Measurements from ENCODE around the gene C20orf204.
"Not testable (repeated sequence)": the region's sequence is repeated elsewhere in the genome, so short reads cannot be mapped to it uniquely, and the experiment has no call there.

C20orf204 gene

DNA sequence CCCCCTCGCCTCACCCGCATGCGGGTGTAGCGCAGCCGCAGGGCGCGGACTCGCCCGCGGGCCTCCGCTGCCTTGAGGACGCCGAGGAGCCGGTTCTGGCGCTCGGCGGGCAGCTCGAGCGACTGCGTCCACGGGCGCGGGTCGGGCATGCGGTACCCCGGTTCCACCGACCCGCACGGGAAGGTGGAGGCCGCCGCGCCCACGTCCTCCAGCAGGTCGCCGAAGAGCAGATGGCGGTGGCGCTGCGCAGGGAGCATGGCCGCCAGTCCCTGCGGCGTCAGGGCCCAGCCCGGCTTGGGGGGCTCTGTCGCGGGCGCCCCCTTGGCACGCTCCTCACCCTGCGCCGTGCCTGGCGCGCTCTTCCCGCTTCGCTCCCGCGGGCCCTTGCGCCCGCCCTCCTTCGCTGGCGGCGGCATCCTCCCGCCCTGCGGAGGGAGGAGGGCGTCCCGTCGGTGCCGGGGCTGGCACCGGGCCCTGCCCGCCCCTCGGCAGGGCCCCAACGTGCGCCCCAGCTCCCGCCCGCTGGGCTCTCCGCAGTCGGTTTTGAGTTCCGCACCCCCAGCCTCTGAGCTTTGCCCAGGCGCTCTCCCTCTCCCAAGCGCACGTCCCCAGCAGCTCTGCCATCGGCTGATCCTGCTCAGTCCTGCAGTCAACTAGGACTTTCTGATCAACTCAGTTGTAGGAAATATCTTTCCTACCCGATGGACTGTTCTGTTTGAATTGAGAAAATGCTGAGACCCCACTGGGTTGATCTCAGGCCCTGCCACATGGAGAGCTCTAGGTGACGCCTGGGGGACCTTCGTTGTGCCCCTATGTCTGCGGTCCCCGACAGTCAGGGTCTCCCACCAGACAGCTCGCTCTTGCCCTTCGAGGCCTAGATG is 48.1 kb downstream of the C20orf204 start, which contains the start of gene LKAAEAR1:
TSS of gene LKAAEAR1 (minus strand) at position 595 of the 881 bp plus-strand sequence. CDS start at position 416, 179 bp downstream.
- DNase-seq (ENCODE audit: low spot score), result no peak

DNA sequence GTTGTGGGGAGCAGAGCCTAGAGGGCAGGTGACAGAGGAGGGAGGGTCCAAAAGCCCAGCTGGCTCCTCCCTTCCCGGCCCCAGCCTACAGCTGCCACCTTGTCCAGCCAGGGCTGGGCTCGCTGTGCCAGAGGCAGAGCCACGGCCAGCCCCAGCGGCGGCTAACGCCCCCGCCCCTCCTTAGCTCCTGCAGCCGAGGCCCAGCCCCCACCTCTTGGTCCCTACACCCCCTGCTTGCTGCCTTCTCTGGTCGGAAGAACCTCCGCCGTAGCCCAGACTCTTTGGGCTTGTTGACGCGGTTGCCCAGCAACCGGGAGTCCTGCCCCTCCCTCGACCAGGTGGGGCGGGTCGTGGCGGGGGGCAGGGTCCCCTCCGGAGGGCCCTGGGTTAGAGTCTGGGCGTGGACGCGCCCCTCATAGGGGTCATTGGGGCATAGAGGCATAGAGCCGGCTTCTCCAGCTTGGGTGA is 48.7 kb downstream of the C20orf204 start:
- DNase-seq (ENCODE audit: low spot score), result no peak

- DNase-seq (ENCODE audit: low spot score), result no peak
These were observed 50.8 kb downstream of the C20orf204 start for GRCh38 chr20:64086801-64087200.

- not testable (repeated sequence) for DNase-seq (ENCODE audit: low spot score)
These were observed 51.3 kb downstream of the C20orf204 start for GRCh38 chr20:64087226-64087825.

GRCh38 chr20:64088586-64088985 is 52.6 kb downstream of the C20orf204 start:
- not testable (repeated sequence) for DNase-seq (ENCODE audit: low spot score)
